ENCODE results near the gene ELL.

The ELL gene

DNA sequence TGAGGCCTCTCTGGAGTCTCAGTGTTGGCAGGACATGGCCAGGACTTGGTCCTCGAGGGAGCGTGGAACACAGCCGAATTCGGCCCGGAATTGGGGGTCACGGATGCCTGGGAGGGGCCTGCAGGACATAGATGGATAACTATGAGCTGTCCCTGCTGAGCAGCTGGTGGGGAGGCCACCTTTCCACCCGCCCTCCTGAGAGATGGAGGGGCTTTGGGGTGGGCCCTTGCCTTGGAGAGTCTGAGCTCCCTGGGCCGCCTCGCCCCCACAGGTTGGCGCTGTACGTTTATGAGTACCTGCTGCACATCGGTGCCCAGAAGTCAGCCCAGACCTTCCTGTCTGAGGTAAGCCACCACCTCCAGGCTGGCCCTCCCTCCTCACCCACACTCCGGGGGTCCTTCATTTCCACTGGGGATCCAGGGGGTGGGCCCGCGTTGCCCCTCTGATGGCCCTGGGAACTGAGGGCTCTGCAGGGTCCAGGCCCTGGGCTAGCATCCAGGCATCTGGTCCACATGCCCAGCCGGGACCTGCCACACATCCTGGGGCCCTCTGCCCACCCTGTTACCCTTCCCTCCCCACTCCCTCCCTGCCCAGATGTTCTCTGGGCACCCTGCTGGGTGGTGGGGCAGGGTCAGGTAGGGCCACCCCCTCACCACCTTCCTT lies 94.7 kb downstream of the ELL start:
- Histone ChIP-seq H3K27me3 (no peaks in the 10 kb centered on the region), H3K9me3 (no peaks in the 10 kb centered on the region), H3K4me3 (ENCODE audit: low read depth, low read length) (no peak overlapping the region), H3K36me3 (peaks cover 14% of the 10 kb centered on the region), H3K4me1 (peaks cover 28% of the 10 kb centered on the region)
- peak; percentile 12 for DNase-seq
- no peak for TF ChIP-seq CTCF (IDR thresholded peaks at IDR 0.05; ENCODE audit: low read depth, low read length)

DNA sequence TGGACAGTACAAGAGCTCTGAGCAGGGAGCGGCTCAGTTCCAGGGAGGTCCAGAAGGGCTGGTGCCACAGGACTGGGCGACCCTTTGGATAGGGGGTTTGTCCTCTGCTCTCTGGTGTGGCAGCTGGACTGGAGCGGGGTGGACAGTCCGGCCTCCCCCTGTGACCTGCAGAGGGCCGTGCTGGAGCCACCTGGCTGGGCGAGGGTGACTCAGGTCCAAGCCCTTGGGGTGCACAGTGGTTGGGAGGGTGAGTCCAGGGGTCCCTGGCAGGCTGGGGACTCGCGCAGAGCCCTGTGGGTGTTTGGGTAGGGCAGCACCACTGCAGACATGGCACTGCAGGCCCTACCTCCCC lies 95.5 kb downstream of the ELL start:
- no peaks in the 10 kb centered on the region for H3K9me3 ChIP-seq
- H3K36me3 ChIP-seq: peaks cover 11% of the 10 kb centered on the region
- no peaks in the 10 kb centered on the region for H3K27me3 ChIP-seq
- no peak overlapping the region for H3K4me3 ChIP-seq (ENCODE audit: low read depth, low read length)
- no peak for TF ChIP-seq CTCF (IDR thresholded peaks at IDR 0.05; ENCODE audit: low read depth, low read length)
- H3K4me1 ChIP-seq: peaks cover 22% of the 10 kb centered on the region
- DNase-seq: no peak

GRCh38 chr19:18425515-18426415 lies 96.1 kb downstream of the ELL start:
- peaks cover 11% of the 10 kb centered on the region for H3K36me3 ChIP-seq
- no peaks in the 10 kb centered on the region for H3K9me3 ChIP-seq
- peaks cover 22% of the 10 kb centered on the region for H3K4me1 ChIP-seq
- H3K4me3 ChIP-seq (ENCODE audit: low read depth, low read length): no peak overlapping the region
- DNase-seq: peak; percentile 12
- H3K27me3 ChIP-seq: no peaks in the 10 kb centered on the region
- no peak for TF ChIP-seq CTCF (IDR thresholded peaks at IDR 0.05; ENCODE audit: low read depth, low read length)

DNA sequence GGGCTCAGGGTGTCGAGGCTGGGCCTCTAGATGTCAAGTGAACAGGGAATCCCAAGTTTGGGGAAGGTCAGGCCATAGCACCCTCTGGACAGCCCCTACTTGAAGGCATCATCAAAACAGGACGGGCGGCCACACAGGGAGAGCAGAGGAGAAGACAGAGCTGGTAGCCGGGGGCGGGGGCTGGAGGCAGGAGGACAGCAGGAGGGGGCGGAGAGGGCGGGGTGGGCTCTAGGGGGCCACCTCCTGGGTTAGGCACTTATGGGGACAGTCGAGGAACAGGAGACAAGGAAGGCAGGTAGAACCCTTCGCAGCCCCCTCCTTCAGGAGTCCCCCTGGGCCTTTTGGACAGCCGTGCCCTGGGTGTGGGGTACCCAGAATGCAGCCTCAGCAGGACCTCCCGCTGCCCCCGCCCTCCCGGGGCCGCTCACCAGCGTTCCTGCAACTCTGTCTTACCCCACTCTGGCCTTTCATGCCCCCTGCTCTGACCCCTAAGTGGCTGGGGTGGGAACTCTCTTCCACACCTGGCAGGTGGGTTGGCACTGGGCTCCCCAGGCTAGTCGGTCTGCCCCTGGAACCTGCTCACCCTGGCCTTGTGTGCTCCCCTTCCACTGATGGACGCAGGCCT lies 96.9 kb downstream of the ELL start:
- Histone ChIP-seq H3K27me3 (no peaks in the 10 kb centered on the region), H3K4me3 (ENCODE audit: low read depth, low read length) (no peak overlapping the region)

DNA sequence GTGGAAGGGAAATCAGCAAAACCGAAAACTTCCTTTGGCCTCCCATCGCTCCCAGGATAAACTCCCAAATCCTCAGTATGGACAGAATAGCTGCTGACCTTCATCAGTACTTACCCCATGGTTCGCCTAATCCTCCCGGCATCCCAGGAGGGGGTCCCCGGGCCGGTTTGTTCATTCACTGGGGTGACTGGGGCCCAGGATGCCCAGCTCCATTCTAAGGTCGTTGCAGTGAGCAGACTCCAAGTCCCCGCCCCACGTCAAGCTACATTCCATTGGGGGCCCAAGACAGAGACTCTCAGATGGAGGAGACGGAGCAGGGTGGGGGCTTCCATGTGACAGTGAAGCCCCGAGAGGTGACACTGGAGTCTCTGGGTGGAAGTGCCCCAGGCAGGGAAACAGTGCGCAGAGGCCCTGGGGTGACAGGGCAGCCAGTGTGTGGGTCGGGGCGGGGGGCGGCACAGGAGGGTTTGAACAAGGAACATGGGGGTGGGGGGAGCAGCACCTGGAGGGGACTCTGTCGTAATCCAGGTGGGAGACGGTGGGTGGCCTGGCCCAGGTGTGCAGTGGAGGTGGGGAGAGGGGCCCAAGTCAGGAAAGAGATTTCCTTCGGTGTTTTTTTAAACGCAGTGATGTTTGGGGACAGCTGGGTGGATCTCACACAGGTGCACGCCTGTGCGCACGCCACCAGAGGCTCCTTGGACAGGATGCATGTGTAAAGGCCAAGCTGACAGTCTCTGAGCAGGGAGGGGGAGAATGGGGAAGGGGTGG lies 97.6 kb downstream of the ELL start:
- no peak for TF ChIP-seq CTCF (IDR thresholded peaks at IDR 0.05; ENCODE audit: low read depth, low read length)
- no peak overlapping the region for H3K4me3 ChIP-seq (ENCODE audit: low read depth, low read length)
- DNase-seq: no peak

More for the DNA sequence above, 96.9 kb downstream of the ELL start:
- Histone ChIP-seq H3K36me3 (peaks cover 8% of the 10 kb centered on the region), H3K9me3 (no peaks in the 10 kb centered on the region), H3K4me1 (peaks cover 19% of the 10 kb centered on the region)
- TF ChIP-seq CTCF (IDR thresholded peaks at IDR 0.05; ENCODE audit: low read depth, low read length): no peak
- peak; percentile 9 for DNase-seq

More for the DNA sequence above, 97.6 kb downstream of the ELL start:
- Histone ChIP-seq H3K4me1 (peaks cover 13% of the 10 kb centered on the region), H3K27me3 (no peaks in the 10 kb centered on the region), H3K9me3 (no peaks in the 10 kb centered on the region), H3K36me3 (peaks cover 8% of the 10 kb centered on the region)
